Ramos (cell line): ENCODE results near the gene FNDC4.

Source experiments
- in situ Hi-C: fragments of 300-500 bp; cut with MboI; formaldehyde crosslinking; loops from one replicate; pipeline ENCODE4 v1.14.3; 2022; ENCODE audit warnings: low sequenced_read_pairs; ENCODE audit not compliant: unreplicated experiment

The FNDC4 gene

GRCh38 chr2:27495840-27496356 lies 898 bp upstream of the FNDC4 start:
- in situ Hi-C loops, result no loop called here

DNA sequence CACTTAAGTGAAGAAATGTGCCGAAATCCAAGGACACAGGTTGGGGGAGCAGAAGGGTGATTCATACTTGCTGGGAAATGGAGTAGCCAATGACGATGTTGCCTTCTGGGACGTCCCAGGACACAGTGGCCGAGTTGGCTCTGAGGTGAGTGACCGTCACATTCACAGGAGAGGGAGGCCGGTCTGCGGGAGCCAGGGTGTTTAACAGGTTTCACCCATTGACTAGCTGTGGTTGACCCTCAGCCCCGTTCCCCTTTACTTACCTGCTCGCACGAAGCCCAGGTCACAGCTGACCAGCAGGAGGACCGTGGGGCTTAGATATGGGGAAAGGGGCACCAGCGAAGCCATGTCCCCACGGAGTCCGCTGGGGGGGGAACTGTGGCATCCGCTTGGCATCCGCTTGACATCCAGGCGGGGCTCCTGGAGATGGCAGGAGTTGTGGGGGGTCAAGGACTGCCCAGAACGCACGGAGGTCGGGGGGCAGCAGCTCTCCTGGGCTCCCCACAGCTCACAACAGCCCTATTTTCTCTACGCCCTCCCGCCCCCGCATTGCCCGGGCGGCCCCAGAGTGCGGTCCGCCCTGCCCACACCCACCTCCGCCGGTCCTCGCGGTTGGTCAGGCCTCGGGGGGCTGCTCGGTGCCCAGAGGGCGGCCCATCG lies 586 bp downstream of the FNDC4 start:
- in situ Hi-C loops, result no loop called here

DNA sequence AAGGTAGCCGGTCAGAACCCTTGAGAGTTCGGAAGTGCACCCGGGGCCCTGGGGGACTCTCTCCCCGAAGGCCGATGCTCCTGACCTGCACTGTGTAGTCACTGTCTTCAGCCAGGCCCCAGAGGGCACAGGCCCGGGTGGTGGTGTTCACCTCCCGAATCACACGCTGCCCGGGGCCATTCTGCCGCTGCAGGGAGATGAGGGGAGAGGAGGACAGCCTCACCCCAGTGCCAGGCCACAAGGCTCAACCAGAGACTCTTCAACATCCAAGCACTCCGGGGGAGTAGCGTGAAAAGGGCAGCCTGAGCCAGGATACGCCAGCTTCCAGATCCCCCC lies 1.1 kb downstream of the FNDC4 start:
- in situ Hi-C loops, result no loop called here

GRCh38 chr2:27492557-27492956 lies 2.4 kb downstream of the FNDC4 start:
- in situ Hi-C loops, result no loop called here

DNA sequence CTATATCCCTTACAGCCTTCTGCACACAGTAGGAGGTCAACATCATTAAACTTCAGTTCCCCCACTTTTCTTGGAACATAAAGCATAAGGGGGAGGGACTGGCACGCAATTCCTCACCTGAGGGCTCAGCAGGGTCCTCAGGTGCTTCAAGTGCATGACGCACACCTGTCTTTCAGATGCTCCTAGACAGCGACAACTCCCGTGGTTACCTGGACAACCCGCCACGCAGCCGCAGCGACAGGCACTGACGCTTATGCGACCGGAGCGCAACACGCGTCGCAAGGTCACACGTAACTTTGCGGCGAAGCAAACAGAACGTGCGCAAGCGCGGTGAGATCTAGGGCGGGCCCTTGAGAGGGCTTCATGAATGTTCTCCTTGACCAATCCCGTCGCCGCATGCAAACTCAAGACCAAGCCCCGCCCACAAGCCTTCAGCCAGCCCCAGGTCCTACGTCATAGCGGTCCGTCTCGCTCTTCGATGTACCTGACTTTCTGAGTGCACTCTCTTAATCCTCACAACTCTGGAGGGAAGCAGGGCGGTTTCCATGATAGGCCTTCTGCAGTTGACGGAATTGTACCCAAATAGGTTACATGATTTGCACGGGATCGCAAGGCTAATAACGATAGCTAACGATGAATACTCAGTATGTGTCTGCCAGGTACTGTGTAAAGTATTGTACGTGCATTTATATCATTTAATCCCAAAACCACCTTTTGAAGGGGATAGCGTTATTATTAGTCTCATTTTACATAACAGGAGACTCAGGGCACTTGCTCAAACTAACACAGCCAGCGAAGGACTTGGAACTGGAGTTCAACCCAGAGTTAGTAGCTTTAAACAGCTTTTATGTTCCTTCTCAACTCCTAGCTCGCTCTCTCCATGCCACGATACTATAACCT lies 5.3 kb downstream of the FNDC4 start, which contains the start of gene IFT172:
Gene IFT172, minus strand, starts transcription at position 246 of the 900 bp plus-strand sequence. Its CDS starts 90 bp downstream, at position 156.
- in situ Hi-C loops, result no loop called here

GRCh38 chr2:27489118-27489497 lies 5.9 kb downstream of the FNDC4 start:
- in situ Hi-C loops, result no loop called here

DNA sequence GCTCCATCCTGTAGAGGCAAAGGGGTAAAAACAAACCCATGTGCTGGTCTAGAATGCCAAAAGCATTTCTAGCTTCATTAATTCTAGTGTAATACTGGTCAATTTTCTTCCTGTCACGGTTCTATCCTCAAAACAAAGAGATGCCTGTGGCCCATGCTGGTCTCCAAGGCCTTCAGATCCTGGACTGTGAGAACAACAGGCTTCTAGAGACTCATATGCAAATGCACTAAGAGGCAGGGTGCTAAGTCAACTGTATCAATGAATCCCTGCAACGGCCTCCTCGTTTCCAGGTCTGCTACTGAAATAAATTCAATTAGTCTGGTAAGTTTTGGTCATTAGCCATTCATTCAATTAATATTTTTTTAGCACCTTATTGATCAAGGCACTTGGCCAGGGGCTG lies 9.5 kb downstream of the FNDC4 start:
- in situ Hi-C loops, result no loop called here

DNA sequence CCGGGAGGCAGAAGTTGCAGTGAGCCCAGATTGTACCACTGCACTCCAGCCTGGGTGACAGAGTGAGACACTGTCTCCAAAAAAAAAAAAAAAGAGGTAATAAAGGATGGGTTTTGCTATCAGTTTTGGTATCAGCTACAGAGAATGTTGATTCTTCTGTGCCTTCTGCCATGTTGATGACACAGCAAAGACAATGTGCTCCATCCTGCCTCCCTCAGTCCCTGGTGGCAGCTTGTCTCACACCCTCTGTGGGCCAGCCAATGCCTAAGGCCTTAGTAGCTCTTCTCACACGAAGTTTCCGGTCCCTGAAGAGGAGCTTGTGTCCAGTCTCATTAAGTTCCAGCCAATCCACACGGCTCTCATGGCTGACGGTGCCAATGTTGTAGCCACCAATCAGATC lies 23.0 kb downstream of the FNDC4 start:
- in situ Hi-C loops, result no loop called here

DNA sequence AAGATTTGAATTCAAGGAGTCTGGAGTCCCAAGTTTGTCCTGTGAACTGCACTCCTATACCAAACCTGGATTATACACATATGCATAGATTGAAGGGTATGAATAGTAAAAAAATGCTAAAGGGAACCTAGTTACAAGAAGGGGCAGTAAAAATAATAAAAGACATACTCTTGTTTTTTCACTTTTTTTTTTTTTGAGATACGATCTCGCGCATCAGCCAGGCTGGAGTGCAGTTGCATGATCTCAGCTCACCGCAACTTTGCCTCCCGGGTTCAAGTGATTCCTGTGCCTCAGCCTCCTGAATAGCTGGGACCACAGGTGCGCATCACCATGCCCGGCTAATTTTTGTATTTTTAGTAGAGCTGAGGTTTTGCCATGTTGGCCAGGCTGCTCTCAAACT lies 30.6 kb downstream of the FNDC4 start:
- in situ Hi-C loops, result no loop called here

GRCh38 chr2:27461118-27461517 lies 33.9 kb downstream of the FNDC4 start:
- in situ Hi-C loops, result no loop called here

GRCh38 chr2:27453968-27454367 lies 41.0 kb downstream of the FNDC4 start:
- in situ Hi-C loops, result no loop called here

DNA sequence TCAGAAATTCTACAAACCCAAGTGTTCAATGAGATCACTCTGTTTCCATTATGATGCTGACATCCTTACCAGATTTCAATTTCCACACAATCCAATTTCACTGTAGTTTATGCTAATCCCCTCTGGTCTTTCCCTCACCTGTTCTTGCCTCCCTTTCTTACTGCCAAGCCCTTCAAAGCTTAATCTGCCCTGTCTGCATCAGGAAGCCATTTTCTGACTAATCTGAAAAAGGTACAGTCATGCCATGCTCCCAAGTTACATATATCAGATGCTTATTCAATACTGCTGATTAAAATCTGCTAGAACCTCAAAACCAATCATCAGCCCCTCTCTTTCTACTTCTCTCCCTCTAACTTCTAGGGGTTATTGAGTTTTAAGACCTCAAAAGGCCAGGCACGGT lies 43.9 kb downstream of the FNDC4 start:
- in situ Hi-C loops, result no loop called here

DNA sequence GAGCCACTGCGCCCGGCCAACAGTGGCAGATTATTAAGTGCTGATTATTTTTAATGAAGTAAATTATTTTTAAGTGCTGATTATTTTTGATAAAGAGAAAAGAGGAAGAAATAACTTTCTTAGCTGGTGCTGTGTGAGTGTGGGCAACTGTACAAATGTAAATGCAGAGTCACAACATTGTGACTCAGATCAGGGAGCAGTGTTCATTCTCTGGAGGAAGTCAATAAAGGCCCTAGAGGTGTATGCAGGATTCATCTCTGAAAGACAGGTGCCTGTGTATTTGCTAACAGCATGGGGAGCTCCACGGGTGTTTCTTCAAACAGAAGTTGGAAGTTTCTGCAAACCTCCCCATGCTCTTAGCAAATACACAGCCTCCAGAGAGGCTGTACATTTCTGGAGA lies 46.6 kb downstream of the FNDC4 start:
- in situ Hi-C loops, result no loop called here

GRCh38 chr2:27446057-27446456 lies 48.9 kb downstream of the FNDC4 start:
- in situ Hi-C loops, result no loop called here

- in situ Hi-C loops, result no loop called here
Observed at GRCh38 chr2:27445615-27446014, 49.4 kb downstream of the FNDC4 start.

GRCh38 chr2:27445155-27445554 lies 49.8 kb downstream of the FNDC4 start:
- in situ Hi-C loops, result no loop called here

GRCh38 chr2:27442920-27443282 lies 52.1 kb downstream of the FNDC4 start:
- in situ Hi-C loops, result no loop called here

DNA sequence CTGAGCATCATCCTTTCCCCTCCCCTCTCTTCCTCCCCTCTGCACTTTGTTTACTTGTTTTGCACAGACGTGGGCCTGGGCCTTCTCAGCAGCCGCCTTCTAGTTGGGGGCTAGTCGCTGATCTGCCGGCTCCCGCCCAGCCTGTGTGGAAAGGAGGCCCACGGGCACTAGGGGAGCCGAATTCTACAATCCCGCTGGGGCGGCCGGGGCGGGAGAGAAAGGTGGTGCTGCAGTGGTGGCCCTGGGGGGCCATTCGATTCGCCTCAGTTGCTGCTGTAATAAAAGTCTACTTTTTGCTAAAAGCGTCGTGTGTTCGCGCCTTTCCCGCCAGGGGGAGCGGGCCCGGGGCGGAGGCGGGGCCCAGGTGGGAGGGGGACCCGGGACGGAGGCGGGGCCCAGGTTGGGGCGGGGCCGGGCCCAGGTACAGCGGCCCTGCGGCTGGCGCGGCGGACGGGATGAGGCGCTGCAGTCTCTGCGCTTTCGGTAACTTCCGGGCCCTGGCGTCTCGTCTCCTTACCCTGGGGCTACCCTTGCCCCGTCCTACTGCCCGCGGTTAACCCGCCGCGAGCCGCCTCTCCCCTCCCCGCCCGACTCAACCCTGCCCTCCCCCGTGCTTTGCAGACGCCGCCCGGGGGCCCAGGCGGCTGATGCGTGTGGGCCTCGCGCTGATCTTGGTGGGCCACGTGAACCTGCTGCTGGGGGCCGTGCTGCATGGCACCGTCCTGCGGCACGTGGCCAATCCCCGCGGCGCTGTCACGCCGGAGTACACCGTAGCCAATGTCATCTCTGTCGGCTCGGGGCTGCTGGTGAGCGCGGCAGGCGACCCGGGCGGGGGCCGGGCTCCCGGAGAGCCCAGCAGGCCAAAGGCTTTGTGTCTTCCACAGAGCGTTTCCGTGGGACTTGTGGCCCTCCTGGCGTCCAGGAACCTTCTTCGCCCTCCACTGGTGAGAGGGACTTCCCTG lies 52.8 kb downstream of the FNDC4 start, which contains the start of gene KRTCAP3:
Gene KRTCAP3, plus strand, starts transcription at position 424 of the 962 bp plus-strand sequence. Its CDS starts 32 bp downstream, at position 456.
- in situ Hi-C loops, result no loop called here
